ENCODE measurements around the gene HIVEP1.

- TF ChIP-seq EZH2 (IDR thresholded peaks at IDR 0.05; ENCODE audit: insufficient read depth, low read length) (no peak), CTCF (IDR thresholded peaks at IDR 0.05; ENCODE audit: insufficient read depth, low read depth, low read length) (no peak)
These were observed 22.7 kb upstream of the HIVEP1 start for GRCh38 chr6:11989386-11989785.
